ENCODE results near the gene SMC6.

DNA sequence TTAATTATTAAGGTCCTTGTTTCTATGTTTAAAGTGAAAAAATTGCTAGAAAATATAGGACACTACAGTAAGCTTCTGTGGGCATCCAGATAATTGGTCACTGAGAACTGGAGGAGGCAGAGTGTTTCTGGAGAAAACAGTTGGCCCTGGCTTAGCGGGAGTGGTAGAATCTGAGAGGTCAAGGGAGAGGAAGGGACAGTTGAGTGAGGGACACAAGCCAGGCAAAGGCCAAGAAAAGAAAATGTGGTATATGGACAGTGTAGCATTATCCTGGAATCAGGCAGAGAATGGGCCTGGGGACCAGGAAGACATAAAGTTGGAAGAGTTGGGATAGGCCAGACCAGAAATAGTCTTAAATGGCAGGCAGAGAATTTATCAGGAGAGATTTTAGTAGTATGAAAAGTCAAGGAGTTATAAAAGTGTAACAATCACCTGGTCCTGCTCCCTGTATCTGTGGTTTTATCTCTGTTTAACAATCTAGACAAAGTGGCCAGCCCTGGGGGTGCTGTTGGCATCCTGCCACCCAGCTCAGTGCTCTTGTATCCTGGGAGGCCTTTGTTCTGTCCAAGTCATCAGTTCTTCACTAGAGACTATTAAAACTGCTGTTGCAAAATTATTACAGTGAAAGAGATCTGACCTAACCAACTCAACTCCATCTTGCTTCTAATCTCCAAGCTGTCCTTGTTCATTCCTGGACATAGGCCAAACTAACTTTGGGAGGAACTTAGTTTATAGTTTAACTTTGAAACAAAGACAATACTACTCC, 47.3 kb upstream of the SMC6 start:
- TF ChIP-seq, protein P1, sequence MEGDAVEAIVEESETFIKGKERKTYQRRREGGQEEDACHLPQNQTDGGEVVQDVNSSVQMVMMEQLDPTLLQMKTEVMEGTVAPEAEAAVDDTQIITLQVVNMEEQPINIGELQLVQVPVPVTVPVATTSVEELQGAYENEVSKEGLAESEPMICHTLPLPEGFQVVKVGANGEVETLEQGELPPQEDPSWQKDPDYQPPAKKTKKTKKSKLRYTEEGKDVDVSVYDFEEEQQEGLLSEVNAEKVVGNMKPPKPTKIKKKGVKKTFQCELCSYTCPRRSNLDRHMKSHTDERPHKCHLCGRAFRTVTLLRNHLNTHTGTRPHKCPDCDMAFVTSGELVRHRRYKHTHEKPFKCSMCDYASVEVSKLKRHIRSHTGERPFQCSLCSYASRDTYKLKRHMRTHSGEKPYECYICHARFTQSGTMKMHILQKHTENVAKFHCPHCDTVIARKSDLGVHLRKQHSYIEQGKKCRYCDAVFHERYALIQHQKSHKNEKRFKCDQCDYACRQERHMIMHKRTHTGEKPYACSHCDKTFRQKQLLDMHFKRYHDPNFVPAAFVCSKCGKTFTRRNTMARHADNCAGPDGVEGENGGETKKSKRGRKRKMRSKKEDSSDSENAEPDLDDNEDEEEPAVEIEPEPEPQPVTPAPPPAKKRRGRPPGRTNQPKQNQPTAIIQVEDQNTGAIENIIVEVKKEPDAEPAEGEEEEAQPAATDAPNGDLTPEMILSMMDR (conservative IDR thresholded peaks at IDR 0.05; ENCODE audit: low read depth in 2 of 2), result no peak
- TF ChIP-seq POLR2AphosphoS5 (IDR thresholded peaks at IDR 0.05; ENCODE audit: low read depth) (no peak), CREB1 (CRISPR knock-in tag; IDR thresholded peaks at IDR 0.05; ENCODE audit: low read depth) (no peak), EZH2phosphoT487 (IDR thresholded peaks at IDR 0.05; ENCODE audit: unreplicated experiment) (no peak), EZH2 (IDR thresholded peaks at IDR 0.05; ENCODE audit: low read depth, unreplicated experiment) (no peak), JUNB (IDR thresholded peaks at IDR 0.05; ENCODE audit: unreplicated experiment) (no peak)
- TF ChIP-seq, protein P2, sequence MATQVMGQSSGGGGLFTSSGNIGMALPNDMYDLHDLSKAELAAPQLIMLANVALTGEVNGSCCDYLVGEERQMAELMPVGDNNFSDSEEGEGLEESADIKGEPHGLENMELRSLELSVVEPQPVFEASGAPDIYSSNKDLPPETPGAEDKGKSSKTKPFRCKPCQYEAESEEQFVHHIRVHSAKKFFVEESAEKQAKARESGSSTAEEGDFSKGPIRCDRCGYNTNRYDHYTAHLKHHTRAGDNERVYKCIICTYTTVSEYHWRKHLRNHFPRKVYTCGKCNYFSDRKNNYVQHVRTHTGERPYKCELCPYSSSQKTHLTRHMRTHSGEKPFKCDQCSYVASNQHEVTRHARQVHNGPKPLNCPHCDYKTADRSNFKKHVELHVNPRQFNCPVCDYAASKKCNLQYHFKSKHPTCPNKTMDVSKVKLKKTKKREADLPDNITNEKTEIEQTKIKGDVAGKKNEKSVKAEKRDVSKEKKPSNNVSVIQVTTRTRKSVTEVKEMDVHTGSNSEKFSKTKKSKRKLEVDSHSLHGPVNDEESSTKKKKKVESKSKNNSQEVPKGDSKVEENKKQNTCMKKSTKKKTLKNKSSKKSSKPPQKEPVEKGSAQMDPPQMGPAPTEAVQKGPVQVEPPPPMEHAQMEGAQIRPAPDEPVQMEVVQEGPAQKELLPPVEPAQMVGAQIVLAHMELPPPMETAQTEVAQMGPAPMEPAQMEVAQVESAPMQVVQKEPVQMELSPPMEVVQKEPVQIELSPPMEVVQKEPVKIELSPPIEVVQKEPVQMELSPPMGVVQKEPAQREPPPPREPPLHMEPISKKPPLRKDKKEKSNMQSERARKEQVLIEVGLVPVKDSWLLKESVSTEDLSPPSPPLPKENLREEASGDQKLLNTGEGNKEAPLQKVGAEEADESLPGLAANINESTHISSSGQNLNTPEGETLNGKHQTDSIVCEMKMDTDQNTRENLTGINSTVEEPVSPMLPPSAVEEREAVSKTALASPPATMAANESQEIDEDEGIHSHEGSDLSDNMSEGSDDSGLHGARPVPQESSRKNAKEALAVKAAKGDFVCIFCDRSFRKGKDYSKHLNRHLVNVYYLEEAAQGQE (IDR thresholded peaks at IDR 0.05; ENCODE audit: unreplicated experiment), result no peak
